CD4-positive, alpha-beta T cell treated with Interleukin-15 for 4 hours (primary cell): Measurements from ENCODE around the gene GNB4.

Experiments
- DNase-seq: peaks from one replicate; pipeline ENCODE4 v3.0.0-alpha.2; 2020; ENCODE audit warnings: low spot score

Gene GNB4

GRCh38 chr3:179432451-179432850 lies 18.8 kb downstream of the GNB4 start:
- no peak for DNase-seq

DNA sequence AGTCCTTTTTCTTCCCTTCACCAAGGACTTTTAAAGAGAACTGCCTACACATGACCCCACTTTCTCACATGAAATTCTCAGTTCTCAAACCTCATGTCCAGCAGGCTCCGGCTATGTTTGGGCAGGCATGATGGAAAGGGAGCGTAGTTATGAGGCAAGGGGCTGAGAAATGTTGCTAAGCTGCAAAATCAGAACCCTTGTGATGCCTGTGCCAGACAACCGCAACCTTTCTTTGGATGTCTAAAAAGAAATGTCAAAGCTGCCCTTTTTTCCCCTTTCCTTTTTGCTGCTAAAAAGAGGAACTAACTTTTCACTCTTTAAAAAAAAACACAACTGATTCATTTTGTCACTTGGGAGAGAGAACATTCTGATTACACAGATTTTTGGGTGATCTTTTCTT lies 19.2 kb downstream of the GNB4 start:
- no peak for DNase-seq

- DNase-seq, result no peak
Measured at GRCh38 chr3:179430277-179430870, 20.9 kb downstream of the GNB4 start.

DNA sequence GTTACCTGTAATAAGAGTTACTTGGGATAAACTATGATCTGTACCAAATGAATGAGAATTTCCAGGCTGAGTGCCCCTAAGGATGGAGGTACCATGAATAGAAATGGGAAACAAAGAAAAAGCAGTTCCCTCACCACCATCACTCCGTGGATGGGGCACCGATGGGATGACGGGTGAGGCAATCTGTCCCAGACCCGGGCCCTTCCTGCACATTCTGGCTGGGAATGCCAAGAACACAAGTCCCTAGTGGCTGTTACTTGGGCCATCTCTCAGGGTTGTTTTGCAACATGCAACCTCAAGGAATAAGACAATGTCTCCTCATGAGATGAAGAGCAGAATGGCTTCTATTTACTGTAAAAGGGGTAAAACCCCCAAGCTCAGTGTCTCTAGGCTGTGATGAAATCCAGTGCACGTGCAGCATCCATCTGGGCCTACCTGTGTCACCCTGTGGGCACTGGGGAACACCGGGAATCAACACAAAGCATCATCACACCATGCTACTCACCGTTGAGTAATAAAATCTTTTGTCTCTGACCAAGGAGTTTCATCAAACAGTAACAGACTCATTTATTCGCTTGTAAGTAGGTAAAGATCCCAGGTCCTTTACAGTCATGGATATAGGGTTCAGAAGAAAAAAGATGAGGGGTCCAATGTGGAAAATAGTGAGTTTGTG lies 22.3 kb downstream of the GNB4 start:
- DNase-seq, result no peak

DNA sequence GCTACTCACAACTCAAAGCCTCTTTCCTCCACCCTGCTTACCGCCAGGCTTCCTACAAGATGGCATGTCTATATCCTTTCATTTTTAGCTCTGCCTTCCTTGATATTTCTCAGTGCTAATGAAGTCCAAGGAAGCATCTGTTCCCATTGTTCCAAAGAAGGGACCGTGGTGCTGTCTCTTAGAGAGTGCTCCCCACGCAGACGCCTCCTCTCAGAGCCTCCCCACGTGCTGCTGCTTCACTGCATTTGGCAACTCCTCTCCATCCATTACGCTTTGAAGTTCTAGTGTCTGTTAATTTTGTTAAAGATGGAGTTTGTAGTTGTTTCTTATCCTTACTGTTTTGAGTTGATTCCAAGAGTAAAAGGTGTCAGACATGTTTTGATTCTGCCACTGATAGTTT lies 26.2 kb downstream of the GNB4 start:
- no peak for DNase-seq

- no peak for DNase-seq
Measured at GRCh38 chr3:179421500-179421899, 29.8 kb downstream of the GNB4 start.

GRCh38 chr3:179418610-179419009 lies 32.7 kb downstream of the GNB4 start:
- DNase-seq, result no peak

- DNase-seq, result no peak
Measured at GRCh38 chr3:179416681-179417080, 34.6 kb downstream of the GNB4 start.

DNA sequence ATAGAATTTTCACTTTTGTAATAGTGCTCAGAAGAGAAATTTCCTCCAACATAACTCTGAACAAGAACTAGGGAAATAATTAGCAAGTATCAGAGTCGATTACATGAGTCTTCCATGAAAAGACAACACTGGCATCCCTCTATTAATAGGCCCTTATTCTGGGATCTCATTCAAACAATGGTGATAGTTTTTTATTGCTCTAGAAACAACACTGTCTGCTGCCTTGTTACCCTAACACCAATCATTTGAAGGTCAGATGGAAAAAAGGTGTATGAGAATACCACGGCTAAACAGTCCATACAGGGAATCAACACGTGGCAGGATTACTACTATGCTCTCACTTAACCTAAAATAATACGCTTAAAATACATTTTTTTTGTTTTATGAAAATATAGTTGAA lies 35.9 kb downstream of the GNB4 start:
- DNase-seq, result no peak

- DNase-seq, result no peak
Measured at GRCh38 chr3:179414804-179415203, 36.5 kb downstream of the GNB4 start.

DNA sequence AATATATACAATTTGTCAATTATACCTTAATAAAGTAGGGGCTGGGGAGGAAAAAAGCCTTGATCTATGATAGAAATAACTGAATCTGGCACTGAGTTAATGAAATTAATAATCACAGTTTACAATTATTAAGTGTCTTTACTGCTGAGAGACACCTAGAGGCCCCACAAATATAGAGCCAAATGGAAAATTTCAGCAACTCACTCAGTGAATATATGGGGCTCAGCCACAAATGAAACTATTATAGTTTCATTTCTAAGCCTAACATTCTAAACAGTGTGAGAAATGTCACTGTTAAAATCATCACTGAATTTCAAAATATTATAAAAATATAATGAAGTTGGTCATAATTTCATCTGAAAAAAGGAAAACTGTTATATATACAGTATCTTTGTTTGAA lies 40.3 kb downstream of the GNB4 start:
- no peak for DNase-seq

GRCh38 chr3:179410331-179410730 lies 40.9 kb downstream of the GNB4 start:
- no peak for DNase-seq

GRCh38 chr3:179404307-179404706 lies 47.0 kb downstream of the GNB4 start:
- no peak for DNase-seq

- DNase-seq, result no peak
Measured at GRCh38 chr3:179402963-179403362, 48.3 kb downstream of the GNB4 start.

GRCh38 chr3:179401561-179401960 lies 49.7 kb downstream of the GNB4 start:
- DNase-seq, result no peak

DNA sequence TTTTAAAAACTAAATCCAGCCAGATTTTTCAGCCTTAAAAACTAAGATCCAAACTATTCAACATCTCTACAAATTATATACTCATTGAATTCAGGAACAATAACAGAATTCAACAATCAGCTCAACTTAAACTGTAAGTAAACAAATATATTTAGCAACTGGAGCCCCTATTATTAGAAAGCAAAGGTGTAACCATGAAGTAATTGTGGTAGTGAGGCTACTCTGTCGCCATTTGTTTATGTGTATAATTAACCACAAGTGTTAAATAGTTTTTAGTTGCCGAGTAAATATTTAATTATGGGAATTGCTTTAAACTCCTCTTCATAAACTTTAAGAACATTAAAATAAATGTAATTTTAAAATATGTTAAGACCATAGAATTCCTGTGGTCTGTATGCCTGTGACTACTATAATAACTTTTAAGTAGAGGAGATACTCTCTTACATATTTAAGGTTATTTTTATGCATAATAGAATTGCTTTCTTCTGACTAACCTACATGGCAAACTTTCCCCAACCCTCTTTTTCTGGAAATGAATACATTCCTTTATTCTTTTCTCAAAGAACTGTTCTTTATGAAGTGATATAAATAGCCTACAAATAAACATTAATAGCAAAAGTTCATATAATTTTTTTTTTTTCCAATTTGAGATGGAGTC lies 52.6 kb downstream of the GNB4 start:
- DNase-seq, result no peak

- DNase-seq, result no peak
Measured at GRCh38 chr3:179391906-179392305, 59.4 kb downstream of the GNB4 start.

GRCh38 chr3:179376474-179376873 lies 74.8 kb downstream of the GNB4 start:
- no peak for DNase-seq

DNA sequence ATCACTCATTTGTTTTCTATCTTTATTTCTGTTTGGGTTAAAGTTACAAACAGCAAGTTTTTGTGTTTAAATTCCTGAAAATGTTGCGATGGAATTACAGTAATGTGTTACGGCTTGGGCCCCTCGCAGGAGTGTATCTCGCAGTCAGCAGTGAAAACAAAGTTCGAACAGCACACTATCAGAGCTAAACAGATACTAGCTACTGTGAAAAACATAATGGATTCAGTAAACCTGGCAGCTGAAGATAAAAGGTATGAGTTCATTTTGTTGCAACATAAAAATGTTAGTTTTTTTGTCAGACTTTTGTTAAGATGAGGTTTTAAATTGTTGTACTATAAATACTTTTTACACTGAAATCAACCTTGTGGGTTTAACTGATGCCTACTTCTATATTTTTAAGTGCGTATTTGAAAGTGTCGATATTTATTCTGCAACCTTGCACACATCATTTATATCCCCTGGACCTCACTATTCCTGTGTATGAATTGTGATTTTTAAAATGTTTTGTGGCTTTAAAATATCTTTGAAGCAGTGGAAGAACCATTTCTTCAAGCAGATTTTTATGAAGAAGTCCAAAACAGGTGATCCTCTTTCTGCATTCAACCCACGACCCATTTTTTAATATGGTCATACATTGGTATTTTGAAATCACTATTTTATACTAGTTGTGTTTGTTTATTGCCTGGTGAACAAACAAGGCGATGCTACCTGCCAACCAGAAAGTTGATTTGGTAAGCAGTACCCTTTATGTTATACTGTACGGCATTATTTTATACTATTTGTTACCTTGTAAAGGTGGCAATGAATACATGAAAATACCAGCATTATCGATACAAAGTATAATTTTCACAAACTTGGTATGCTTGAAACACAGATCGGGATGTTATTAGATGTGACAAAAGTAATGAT lies 75.9 kb downstream of the GNB4 start:
- no peak for DNase-seq

GRCh38 chr3:179373938-179374337 lies 77.3 kb downstream of the GNB4 start:
- no peak for DNase-seq

- no peak for DNase-seq
Measured at GRCh38 chr3:179369621-179370020, 81.6 kb downstream of the GNB4 start.

DNA sequence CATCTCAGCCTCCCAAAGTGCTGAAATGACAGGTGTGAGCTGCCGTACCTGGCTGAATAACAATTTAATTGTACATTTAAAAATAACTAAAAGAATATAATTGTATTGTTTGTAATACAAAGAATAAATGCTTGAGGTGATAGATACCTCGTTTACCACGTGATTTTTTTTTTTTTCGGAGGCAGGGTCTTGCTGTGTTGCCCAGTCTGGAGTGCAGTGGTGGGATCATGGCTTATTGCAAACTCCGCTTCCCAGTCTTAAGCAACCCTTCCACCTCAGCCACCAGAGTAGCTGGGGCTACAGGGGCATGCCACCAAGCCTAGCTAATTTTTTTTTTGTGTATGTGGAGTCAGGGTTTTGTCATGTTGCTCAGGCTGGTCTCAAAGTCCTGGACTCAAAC lies 87.9 kb downstream of the GNB4 start:
- no peak for DNase-seq

DNA sequence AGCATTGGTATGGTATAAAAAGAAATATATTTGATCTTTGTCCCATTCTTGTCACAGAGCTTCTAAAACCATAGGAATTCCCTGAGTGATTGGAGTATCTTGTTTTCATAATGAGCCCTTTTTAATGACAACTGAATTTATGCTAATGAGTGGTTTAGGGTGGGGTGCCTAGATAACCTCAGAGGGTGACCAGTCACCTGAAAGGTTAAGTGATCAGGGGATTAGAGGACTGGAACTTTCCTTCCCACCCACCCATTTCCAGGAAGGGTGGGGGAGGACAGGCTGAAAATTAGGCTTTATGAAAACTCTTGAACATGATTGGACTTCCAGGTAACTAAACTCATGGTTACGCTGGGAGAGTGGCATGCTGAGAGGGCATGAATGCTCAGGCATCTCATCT lies 95.3 kb downstream of the GNB4 start:
- no peak for DNase-seq
